Thymus (tissue), 11 donors: ENCODE data around the gene OCA2. TPM values are rescaled to one million over a fixed set of nuclear protein-coding genes. Genes with fewer than 3 reads are reported as not detected.

Source experiments
- DNase-seq, 9 donors: peaks; one replicate each; pipeline ENCODE4 v3.0.0-alpha.2; 2013; ENCODE audit warnings: low spot score in 9 of 9, low read depth in 6 of 9, missing footprints in 1 of 9
- H3K27ac ChIP-seq, 2 donors: one replicate each; pipeline ENCODE4 v1.5.1; 2013; ENCODE audit warnings: control low read depth in 1 of 2, low read depth in 1 of 2, low read length in 1 of 2, mild to moderate bottlenecking in 1 of 2, moderate library complexity in 1 of 2
- H3K27me3 ChIP-seq, 2 donors: one replicate each; pipeline ENCODE4 v1.5.1; 2013; ENCODE audit warnings: low read length in 1 of 2; ENCODE audit not compliant: control insufficient read depth in 2 of 2, insufficient read depth in 1 of 2
- H3K36me3 ChIP-seq, 2 donors: one replicate each; pipeline ENCODE4 v1.5.1; 2013; ENCODE audit warnings: low read length in 1 of 2, mild to moderate bottlenecking in 1 of 2, moderate library complexity in 1 of 2; ENCODE audit not compliant: control insufficient read depth in 2 of 2, insufficient read depth in 2 of 2
- H3K4me1 ChIP-seq, 2 donors: one replicate each; pipeline ENCODE4 v1.5.1; 2013; ENCODE audit warnings: low read length in 2 of 2; ENCODE audit not compliant: control insufficient read depth in 2 of 2, insufficient read depth in 2 of 2
- H3K4me3 ChIP-seq, 2 donors: one replicate each; pipeline ENCODE4 v1.5.1; 2013; ENCODE audit warnings: low read length in 2 of 2, control low read depth in 1 of 2, mild to moderate bottlenecking in 1 of 2
- H3K9me3 ChIP-seq, 2 donors: one replicate each; pipeline ENCODE4 v1.5.1; 2013; ENCODE audit warnings: low read length in 1 of 2, mild to moderate bottlenecking in 1 of 2; ENCODE audit not compliant: control insufficient read depth in 2 of 2, insufficient read depth in 1 of 2
- WGBS: extraction: QIAGEN DNeasy Blood & Tissue Kit; methylation state at CpG from one replicate; pipeline ENCODE4 v1.1.7; 2013; 5-methylcytosine and 5-hydroxymethylcytosine counted together
- polyA plus RNA-seq: library from polyadenylated mRNA; stranded (reverse); fragments of 200-250 nt; gene quantifications from one replicate; pipeline ENCODE4 v1.2.3, GENCODE V29; 2013
- total RNA-seq: library from RNA; stranded (reverse); fragments of 120-200 nt; gene quantifications from one replicate; pipeline ENCODE4 v1.2.4, GENCODE V29; 2013
- donor health status: healthy.

The OCA2 gene
- total and polyA plus RNA-seq, 2 donors = 0.99 to 1.2 TPM

GRCh38 chr15:27990521-27991515 is 108.3 kb downstream of the OCA2 start:
- DNase-seq = no peak
- Histone ChIP-seq H3K9me3 (no peaks in the 10 kb centered on the region), H3K27me3 (no peaks in the 10 kb centered on the region), H3K4me3 (no peak overlapping the region), H3K4me1 (no peaks in the 10 kb centered on the region), H3K27ac (no peak overlapping the region), H3K36me3 (no peaks in the 10 kb centered on the region)
- 87% methylated on average over 16 of the region's 16 CpGs for WGBS

- DNase-seq = no peak
- Histone ChIP-seq H3K27ac (no peak overlapping the region), H3K27me3 (no peaks in the 10 kb centered on the region), H3K9me3 (no peaks in the 10 kb centered on the region), H3K4me3 (no peak overlapping the region), H3K36me3 (no peaks in the 10 kb centered on the region), H3K4me1 (no peaks in the 10 kb centered on the region)
- 88% methylated on average over 4 of the region's 4 CpGs for WGBS
Observed at GRCh38 chr15:27989838-27990237, 109.3 kb downstream of the OCA2 start.

GRCh38 chr15:27989427-27989826 is 109.7 kb downstream of the OCA2 start:
- Histone ChIP-seq H3K4me1 (no peaks in the 10 kb centered on the region), H3K27me3 (no peaks in the 10 kb centered on the region), H3K27ac (no peak overlapping the region), H3K4me3 (no peak overlapping the region), H3K9me3 (no peaks in the 10 kb centered on the region), H3K36me3 (no peaks in the 10 kb centered on the region)
- WGBS = 93% methylated on average over 13 of the region's 13 CpGs
- no peak for DNase-seq

- H3K27ac ChIP-seq = no peak overlapping the region
- no peaks in the 10 kb centered on the region for H3K4me1 ChIP-seq
- H3K9me3 ChIP-seq = no peaks in the 10 kb centered on the region
- no peak overlapping the region for H3K4me3 ChIP-seq
- 92% methylated on average over 13 of the region's 13 CpGs for WGBS
- H3K27me3 ChIP-seq = no peaks in the 10 kb centered on the region
- no peak for DNase-seq
- H3K36me3 ChIP-seq = no peaks in the 10 kb centered on the region
Observed at GRCh38 chr15:27985099-27985498, 114.0 kb downstream of the OCA2 start.

- H3K27ac ChIP-seq = no peak overlapping the region
- H3K4me3 ChIP-seq = no peak overlapping the region
- H3K9me3 ChIP-seq = no peaks in the 10 kb centered on the region
- WGBS = 97% methylated on average over 9 of the region's 9 CpGs
- no peaks in the 10 kb centered on the region for H3K36me3 ChIP-seq
- H3K27me3 ChIP-seq = no peaks in the 10 kb centered on the region
- DNase-seq = no peak
- no peaks in the 10 kb centered on the region for H3K4me1 ChIP-seq
Observed at GRCh38 chr15:27983496-27983895, 115.6 kb downstream of the OCA2 start.

GRCh38 chr15:27977696-27978095 is 121.4 kb downstream of the OCA2 start:
- WGBS = 96% methylated on average over 4 of the region's 4 CpGs
- Histone ChIP-seq H3K27me3 (no peaks in the 10 kb centered on the region), H3K4me3 (no peak overlapping the region), H3K27ac (no peak overlapping the region), H3K4me1 (no peaks in the 10 kb centered on the region), H3K9me3 (no peaks in the 10 kb centered on the region), H3K36me3 (no peaks in the 10 kb centered on the region)
- DNase-seq = no peak

- no peaks in the 10 kb centered on the region for H3K27me3 ChIP-seq
- H3K4me3 ChIP-seq = no peak overlapping the region
- no peak overlapping the region for H3K27ac ChIP-seq
- no peak for DNase-seq
- no peaks in the 10 kb centered on the region for H3K36me3 ChIP-seq
- no peaks in the 10 kb centered on the region for H3K9me3 ChIP-seq
- no peaks in the 10 kb centered on the region for H3K4me1 ChIP-seq
Observed at GRCh38 chr15:27973886-27974285, 125.2 kb downstream of the OCA2 start.

GRCh38 chr15:27970661-27971392 is 128.3 kb downstream of the OCA2 start:
- no peaks in the 10 kb centered on the region for H3K9me3 ChIP-seq
- no peak overlapping the region for H3K4me3 ChIP-seq
- no peaks in the 10 kb centered on the region for H3K36me3 ChIP-seq
- no peaks in the 10 kb centered on the region for H3K27me3 ChIP-seq
- no peak overlapping the region for H3K27ac ChIP-seq
- 95% methylated on average over 24 of the region's 24 CpGs for WGBS
- no peak for DNase-seq
- no peaks in the 10 kb centered on the region for H3K4me1 ChIP-seq

- Histone ChIP-seq H3K9me3 (no peaks in the 10 kb centered on the region), H3K4me3 (no peak overlapping the region), H3K4me1 (no peaks in the 10 kb centered on the region), H3K36me3 (no peaks in the 10 kb centered on the region), H3K27me3 (no peaks in the 10 kb centered on the region), H3K27ac (no peak overlapping the region)
- DNase-seq = no peak
- 91% methylated on average over 13 of the region's 13 CpGs for WGBS
Observed at GRCh38 chr15:27967541-27967940, 131.6 kb downstream of the OCA2 start.
